ENCODE data around the gene APOA5. TPM values are rescaled to one million over a fixed set of nuclear protein-coding genes. Genes with fewer than 3 reads are reported as not detected.
A peak's percentile ranks its signal among the peaks of the same experiment; 100 is the strongest.

The APOA5 gene
- total and polyA plus RNA-seq, 2 of the 13 experiments (the other 11 are each of a cell fraction or from before 2014, with no cell fraction given): 44.0 to 49.1 TPM

DNA sequence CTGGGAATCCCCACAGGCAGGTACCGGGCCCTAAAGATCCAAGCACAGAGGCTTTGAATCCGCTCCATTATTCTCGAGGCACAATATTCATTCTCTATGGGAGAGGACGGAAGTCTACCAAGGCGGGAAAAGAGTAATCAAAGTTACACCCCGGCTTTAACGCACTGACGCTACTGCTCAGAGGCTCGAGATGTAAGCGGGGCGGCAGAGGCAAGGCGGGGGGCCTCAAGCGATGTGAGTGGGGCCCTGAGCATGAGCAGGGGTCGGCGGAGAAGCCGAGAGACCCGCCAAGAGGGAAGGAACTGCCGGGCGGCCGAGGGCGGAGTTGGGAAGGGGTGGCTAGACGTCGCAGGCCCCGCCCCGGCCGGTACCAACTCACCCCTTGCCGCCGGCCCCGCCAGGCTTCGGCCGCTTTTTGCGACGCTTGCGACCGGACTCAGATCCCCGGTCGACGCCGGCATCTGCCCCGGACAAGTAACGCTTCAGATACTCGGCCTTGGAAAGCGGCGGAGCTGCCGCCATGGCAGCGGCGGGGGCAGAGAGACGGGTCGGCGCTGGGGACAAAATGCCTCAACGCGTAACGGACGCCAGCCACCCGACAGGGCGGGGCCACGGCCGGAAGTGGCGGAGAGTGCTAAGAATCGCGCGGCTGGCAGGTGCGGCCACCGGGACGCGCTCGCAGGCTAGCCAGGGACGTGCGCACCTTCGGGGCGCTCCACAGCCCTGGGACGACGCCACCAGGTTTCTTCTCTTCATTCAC is 19.1 kb downstream of the APOA5 start, which contains the start of gene BUD13 (continued):
- no peak for TF ChIP-seq FOXA1 (IDR thresholded peaks at IDR 0.05)
- TF ChIP-seq FOXA1 (CRISPR knock-in tag; IDR thresholded peaks at IDR 0.05): peak; percentile 60
- TF ChIP-seq ZKSCAN1 (IDR thresholded peaks at IDR 0.05; ENCODE audit: low read length): no peak
- TF ChIP-seq KDM4B (CRISPR knock-in tag; IDR thresholded peaks at IDR 0.05): peak; percentile 72; the same call in 1 of the 2 replicates
- TF ChIP-seq PREB (CRISPR knock-in tag; IDR thresholded peaks at IDR 0.05): no peak
- TF ChIP-seq ONECUT2 (CRISPR knock-in tag; IDR thresholded peaks at IDR 0.05): peak; percentile 52; the same call in 1 of the 2 replicates
- peak; percentile 84; the same call in 1 of the 2 replicates for TF ChIP-seq TEAD2 (CRISPR knock-in tag; IDR thresholded peaks at IDR 0.05)
- TF ChIP-seq ZNF839 (CRISPR knock-in tag; IDR thresholded peaks at IDR 0.05; ENCODE audit: borderline replicate concordance): no peak
- TF ChIP-seq KAT7 (CRISPR knock-in tag; IDR thresholded peaks at IDR 0.05; ENCODE audit: borderline replicate concordance): peak; percentile 90; the same call in 1 of the 2 replicates
- TF ChIP-seq JUN (CRISPR knock-in tag; IDR thresholded peaks at IDR 0.05): 0 out of 2 replicates have a peak, but pooled peaks have one; percentile 49
- peak in 1 of 2 experiments; percentile 97; a peak in 2 of 4 replicates for TF ChIP-seq KLF16 (CRISPR knock-in tag; IDR thresholded peaks at IDR 0.05)
- peak; percentile 87; the same call in 1 of the 2 replicates for TF ChIP-seq ZNF160 (CRISPR knock-in tag; IDR thresholded peaks at IDR 0.05)
- peak; percentile 68; the same call in 1 of the 2 replicates for TF ChIP-seq FOXJ3 (CRISPR knock-in tag; IDR thresholded peaks at IDR 0.05; ENCODE audit: borderline replicate concordance)
- no peak for TF ChIP-seq EZH2 (conservative IDR thresholded peaks at IDR 0.05; ENCODE audit: low read depth, low read length)
- TF ChIP-seq DNMT1 (CRISPR knock-in tag; IDR thresholded peaks at IDR 0.05): 0 out of 2 replicates have a peak, but pooled peaks have one; percentile 62
- TF ChIP-seq, protein P1, sequence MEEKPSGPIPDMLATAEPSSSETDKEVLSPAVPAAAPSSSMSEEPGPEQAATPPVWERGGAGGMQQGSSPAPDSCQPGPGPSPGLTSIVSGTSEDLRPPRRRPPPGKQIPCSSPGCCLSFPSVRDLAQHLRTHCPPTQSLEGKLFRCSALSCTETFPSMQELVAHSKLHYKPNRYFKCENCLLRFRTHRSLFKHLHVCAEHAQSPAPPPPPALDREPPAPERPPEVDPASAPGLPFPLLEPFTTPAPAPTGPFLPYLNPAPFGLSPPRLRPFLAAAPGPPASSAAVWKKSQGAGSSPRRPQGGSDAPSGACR (CRISPR knock-in tag; IDR thresholded peaks at IDR 0.05): peak; percentile 91; the same call in 1 of the 2 replicates
- 0 out of 2 replicates have a peak, but pooled peaks have one; percentile 50 for TF ChIP-seq ZNF256 (CRISPR knock-in tag; conservative IDR thresholded peaks at IDR 0.05)
- TF ChIP-seq PLSCR1 (CRISPR knock-in tag; IDR thresholded peaks at IDR 0.05; ENCODE audit: borderline replicate concordance): no peak
- no peak for TF ChIP-seq MATR3 (CRISPR knock-in tag; IDR thresholded peaks at IDR 0.05)
- TF ChIP-seq SMAD9 (CRISPR knock-in tag; IDR thresholded peaks at IDR 0.05): peak; percentile 79; the same call in 1 of the 2 replicates
- peak; percentile 91 for TF ChIP-seq RFXAP (CRISPR knock-in tag; IDR thresholded peaks at IDR 0.05; ENCODE audit: borderline replicate concordance)
- TF ChIP-seq ARHGAP35 (CRISPR knock-in tag; IDR thresholded peaks at IDR 0.05; ENCODE audit: borderline replicate concordance): peak; percentile 77; the same call in 1 of the 2 replicates
- no peak for TF ChIP-seq ZBTB42 (CRISPR knock-in tag; IDR thresholded peaks at IDR 0.05)
- no peak for TF ChIP-seq HOXA9 (CRISPR knock-in tag; IDR thresholded peaks at IDR 0.05; ENCODE audit: borderline replicate concordance)
- peak; percentile 73 for TF ChIP-seq RXRA (CRISPR knock-in tag; IDR thresholded peaks at IDR 0.05)
- TF ChIP-seq, protein P2, sequence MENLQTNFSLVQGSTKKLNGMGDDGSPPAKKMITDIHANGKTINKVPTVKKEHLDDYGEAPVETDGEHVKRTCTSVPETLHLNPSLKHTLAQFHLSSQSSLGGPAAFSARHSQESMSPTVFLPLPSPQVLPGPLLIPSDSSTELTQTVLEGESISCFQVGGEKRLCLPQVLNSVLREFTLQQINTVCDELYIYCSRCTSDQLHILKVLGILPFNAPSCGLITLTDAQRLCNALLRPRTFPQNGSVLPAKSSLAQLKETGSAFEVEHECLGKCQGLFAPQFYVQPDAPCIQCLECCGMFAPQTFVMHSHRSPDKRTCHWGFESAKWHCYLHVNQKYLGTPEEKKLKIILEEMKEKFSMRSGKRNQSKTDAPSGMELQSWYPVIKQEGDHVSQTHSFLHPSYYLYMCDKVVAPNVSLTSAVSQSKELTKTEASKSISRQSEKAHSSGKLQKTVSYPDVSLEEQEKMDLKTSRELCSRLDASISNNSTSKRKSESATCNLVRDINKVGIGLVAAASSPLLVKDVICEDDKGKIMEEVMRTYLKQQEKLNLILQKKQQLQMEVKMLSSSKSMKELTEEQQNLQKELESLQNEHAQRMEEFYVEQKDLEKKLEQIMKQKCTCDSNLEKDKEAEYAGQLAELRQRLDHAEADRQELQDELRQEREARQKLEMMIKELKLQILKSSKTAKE (CRISPR knock-in tag; IDR thresholded peaks at IDR 0.05; ENCODE audit: borderline replicate concordance): peak; percentile 54; the same call in 1 of the 2 replicates
- no peak for TF ChIP-seq ZNF644 (CRISPR knock-in tag; IDR thresholded peaks at IDR 0.05; ENCODE audit: low read depth)

Measured in HepG2 (cell line).